ENCODE results near the gene GARIN3. TPM values are rescaled to one million over a fixed set of nuclear protein-coding genes. Genes with fewer than 3 reads are reported as not detected.
"Not testable (repeated sequence)": the region's sequence is repeated elsewhere in the genome, so short reads cannot be mapped to it uniquely, and the experiment has no call there.

GARIN3 gene
- total and polyA plus RNA-seq, 2 donors (not counting 1 experiment from before 2014, with no cell fraction given): not detected

DNA sequence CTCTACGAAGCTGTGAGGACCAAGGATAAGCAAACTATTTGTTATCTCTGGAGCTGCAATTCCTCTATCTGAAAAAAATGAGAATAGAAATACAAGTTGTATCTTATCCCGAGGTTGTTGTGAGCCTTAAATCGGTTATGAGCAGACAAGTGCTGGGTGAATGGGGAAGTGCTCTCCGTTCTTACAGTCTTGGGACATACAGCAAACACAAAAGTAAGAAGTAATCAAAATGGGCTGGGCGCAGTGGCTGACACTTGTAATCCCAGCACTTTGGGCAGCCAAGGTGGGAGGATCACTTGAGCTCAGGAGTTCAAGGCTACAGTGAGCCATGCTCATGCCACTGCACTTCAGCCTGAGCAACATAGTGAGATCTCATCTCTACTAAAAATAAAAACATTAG lies 46.2 kb upstream of the GARIN3 start:
- peaks cover 47% of the 10 kb centered on the region for H3K4me1 Mint-ChIP-seq

DNA sequence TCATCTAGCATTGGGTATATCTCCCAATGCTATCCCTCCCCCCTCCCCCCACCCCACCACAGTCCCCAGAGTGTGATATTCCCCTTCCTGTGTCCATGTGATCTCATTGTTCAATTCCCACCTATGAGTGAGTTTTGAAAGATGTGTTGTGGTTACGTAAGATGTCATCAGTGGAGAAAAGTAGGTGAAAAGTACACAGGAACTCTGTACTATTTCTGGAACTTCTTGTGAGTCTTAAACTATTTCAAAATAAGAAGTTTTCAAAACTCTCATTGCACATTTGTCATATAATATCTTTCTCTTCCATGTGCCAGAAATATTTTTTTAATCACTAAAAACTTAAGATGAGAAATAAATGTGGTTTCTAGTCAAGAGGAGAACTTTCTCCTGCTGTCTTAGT lies 44.6 kb upstream of the GARIN3 start:
- H3K27ac ChIP-seq (ENCODE audit: low read length in 2 of 2); POLR2A ChIA-PET; intact Hi-C loops (cut with micrococcal nuclease); H3K4me2 ChIP-seq (replicated peaks; ENCODE audit: low read depth, low read length, poor library complexity, severe bottlenecking); CTCF ChIA-PET; H3K9ac ChIP-seq (ENCODE audit: low read length); H3K9me3 Mint-ChIP-seq (ENCODE audit: insufficient read depth); ATAC-seq (ENCODE audit: low read depth); H2AFZ ChIP-seq (ENCODE audit: insufficient read depth, low read depth, low read length, poor library complexity, severe bottlenecking); H3K9me3 ChIP-seq (ENCODE audit: control extremely low read depth in 1 of 3, control insufficient read depth in 2 of 3, insufficient read depth in 1 of 3, low read length in 2 of 3); H3K27ac Mint-ChIP-seq; DNase-seq; H3K79me2 ChIP-seq (ENCODE audit: control insufficient read depth, insufficient read depth, low read length); H3K4me3 Mint-ChIP-seq; H4K20me1 ChIP-seq (ENCODE audit: control insufficient read depth, insufficient read depth, low read length, poor library complexity, severe bottlenecking); H3K27me3 ChIP-seq (replicated peaks in 1 of 4; ENCODE audit: control extremely low read depth in 1 of 4, control insufficient read depth in 3 of 4, insufficient read depth in 4 of 4, low read length in 3 of 4); H3K4me3 ChIP-seq (ENCODE audit: control extremely low read depth in 1 of 5, extremely low read depth in 1 of 5, insufficient read depth in 1 of 5, low read depth in 2 of 5, low read length in 4 of 5); H3K27me3 Mint-ChIP-seq; H3K36me3 ChIP-seq (replicated peaks in 1 of 2; ENCODE audit: control extremely low read depth in 1 of 2, control insufficient read depth in 1 of 2, extremely low read depth in 1 of 2, insufficient read depth in 2 of 2, low read length in 1 of 2): not testable (repeated sequence)
- peaks cover 30% of the 10 kb centered on the region for H3K4me1 Mint-ChIP-seq
- H3K4me1 ChIP-seq (ENCODE audit: control insufficient read depth in 2 of 2, insufficient read depth in 2 of 2, low read length in 2 of 2): peaks cover 17 to 19% of the 10 kb centered on the region in 2 donors
- WGBS (ENCODE audit: insufficient coverage): no CpG with 5 or more reads among the region's 1 CpG

More for the DNA sequence above, 46.2 kb upstream of the GARIN3 start:
- Histone ChIP-seq H3K36me3 (replicated peaks in 1 of 2; ENCODE audit: control extremely low read depth in 1 of 2, control insufficient read depth in 1 of 2, extremely low read depth in 1 of 2, insufficient read depth in 2 of 2, low read length in 1 of 2) (no peaks in the 10 kb centered on the region), H3K27me3 (replicated peaks in 1 of 4; ENCODE audit: control extremely low read depth in 1 of 4, control insufficient read depth in 3 of 4, insufficient read depth in 4 of 4, low read length in 3 of 4) (no peaks in the 10 kb centered on the region), H3K79me2 (ENCODE audit: control insufficient read depth, insufficient read depth, low read length) (no peaks in the 10 kb centered on the region), H3K9me3 (ENCODE audit: control extremely low read depth in 1 of 3, control insufficient read depth in 2 of 3, insufficient read depth in 1 of 3, low read length in 2 of 3) (no peaks in the 10 kb centered on the region), H3K4me2 (replicated peaks; ENCODE audit: low read depth, low read length, poor library complexity, severe bottlenecking) (no peak overlapping the region), H3K27ac (ENCODE audit: low read length in 2 of 2) (no peak overlapping the region), H4K20me1 (ENCODE audit: control insufficient read depth, insufficient read depth, low read length, poor library complexity, severe bottlenecking) (no peaks in the 10 kb centered on the region), H2AFZ (ENCODE audit: insufficient read depth, low read depth, low read length, poor library complexity, severe bottlenecking) (no peak overlapping the region), H3K4me1 (ENCODE audit: control insufficient read depth in 2 of 2, insufficient read depth in 2 of 2, low read length in 2 of 2) (peaks cover 34 to 36% of the 10 kb centered on the region in 2 donors), H3K4me3 (ENCODE audit: control extremely low read depth in 1 of 5, extremely low read depth in 1 of 5, insufficient read depth in 1 of 5, low read depth in 2 of 5, low read length in 4 of 5) (no peak overlapping the region), H3K9ac (ENCODE audit: low read length) (no peak overlapping the region)
- WGBS (ENCODE audit: insufficient coverage): 80% methylated on average over 1 of the region's 5 CpGs
- no peak for ATAC-seq (ENCODE audit: low read depth)
- DNase-seq: no peak
- H3K4me3 Mint-ChIP-seq: no peak overlapping the region
- ChIA-PET POLR2A (no interaction called here), CTCF (no interaction called here)
- H3K27ac Mint-ChIP-seq: no peak overlapping the region
- intact Hi-C loops (cut with micrococcal nuclease): no loop called here
- no peaks in the 10 kb centered on the region for H3K9me3 Mint-ChIP-seq (ENCODE audit: insufficient read depth)
- no peak for TF ChIP-seq EZH2 (IDR thresholded peaks at IDR 0.05; ENCODE audit: borderline replicate concordance, insufficient read depth, low read depth, low read length, poor library complexity, severe bottlenecking)
- TF ChIP-seq, protein P1, sequence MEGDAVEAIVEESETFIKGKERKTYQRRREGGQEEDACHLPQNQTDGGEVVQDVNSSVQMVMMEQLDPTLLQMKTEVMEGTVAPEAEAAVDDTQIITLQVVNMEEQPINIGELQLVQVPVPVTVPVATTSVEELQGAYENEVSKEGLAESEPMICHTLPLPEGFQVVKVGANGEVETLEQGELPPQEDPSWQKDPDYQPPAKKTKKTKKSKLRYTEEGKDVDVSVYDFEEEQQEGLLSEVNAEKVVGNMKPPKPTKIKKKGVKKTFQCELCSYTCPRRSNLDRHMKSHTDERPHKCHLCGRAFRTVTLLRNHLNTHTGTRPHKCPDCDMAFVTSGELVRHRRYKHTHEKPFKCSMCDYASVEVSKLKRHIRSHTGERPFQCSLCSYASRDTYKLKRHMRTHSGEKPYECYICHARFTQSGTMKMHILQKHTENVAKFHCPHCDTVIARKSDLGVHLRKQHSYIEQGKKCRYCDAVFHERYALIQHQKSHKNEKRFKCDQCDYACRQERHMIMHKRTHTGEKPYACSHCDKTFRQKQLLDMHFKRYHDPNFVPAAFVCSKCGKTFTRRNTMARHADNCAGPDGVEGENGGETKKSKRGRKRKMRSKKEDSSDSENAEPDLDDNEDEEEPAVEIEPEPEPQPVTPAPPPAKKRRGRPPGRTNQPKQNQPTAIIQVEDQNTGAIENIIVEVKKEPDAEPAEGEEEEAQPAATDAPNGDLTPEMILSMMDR (IDR thresholded peaks at IDR 0.05): no peak
- H3K27me3 Mint-ChIP-seq: no peaks in the 10 kb centered on the region

All from B cell (primary cell).